ENCODE measurements around the gene PPARGC1A. TPM values are rescaled to one million over a fixed set of nuclear protein-coding genes. Genes with fewer than 3 reads are reported as not detected.

The PPARGC1A gene
- total and polyA plus RNA-seq, 7 donors = 2.0 to 8.6 (median 4.7) TPM

GRCh38 chr4:23745377-23745776 lies 144.5 kb downstream of the PPARGC1A start:
- 90 to 96% methylated on average over 3 of the region's 3 CpGs for WGBS, 2 donors

More at GRCh38 chr4:23745377-23745776, 144.5 kb downstream of the PPARGC1A start:
- no peaks in the 10 kb centered on the region for H3K4me1 ChIP-seq
- TF ChIP-seq EP300 (IDR thresholded peaks at IDR 0.05) (no peak), POLR2AphosphoS5 (IDR thresholded peaks at IDR 0.05) (no peak), CTCF (IDR thresholded peaks at IDR 0.05) (no peak), POLR2A (IDR thresholded peaks at IDR 0.05) (no peak)
- no peak overlapping the region for H3K4me3 ChIP-seq
- no peaks in the 10 kb centered on the region for H3K27me3 ChIP-seq
- intact Hi-C loops (cut with DNase I) = no loop called here
- no peak for DNase-seq
- H3K27ac ChIP-seq = no peak overlapping the region
- H3K9me3 ChIP-seq = no peaks in the 10 kb centered on the region
- no peaks in the 10 kb centered on the region for H3K36me3 ChIP-seq
